Gastroesophageal sphincter (tissue), 3 donors: Measurements from ENCODE around the gene CSRP1.

Experiments
- CTCF ChIP-seq, 4 experiments: fragments of 200-600 bp in 2 of 4; fragments of 450-650 bp in 2 of 4; sonication (generic) in 1 of 4; IDR thresholded peaks; one replicate each; pipeline ENCODE4 v1.5.1; 2017 to 2019; ENCODE audit warnings: antibody characterized with exemption in 4 of 4, mild to moderate bottlenecking in 2 of 4, moderate library complexity in 2 of 4
- POLR2A ChIP-seq, 2 donors: fragments of 450-650 bp; IDR thresholded peaks; one replicate each; pipeline ENCODE4 v1.6.1; 2017; ENCODE audit warnings: antibody characterized with exemption in 2 of 2, mild to moderate bottlenecking in 2 of 2, moderate library complexity in 1 of 2

- TF ChIP-seq CTCF (IDR thresholded peaks at IDR 0.05) (no peak), POLR2A (IDR thresholded peaks at IDR 0.05) (no peak)
Measured at GRCh38 chr1:201455098-201455497, 51.8 kb downstream of the CSRP1 start.
